Fibroblast of pulmonary artery (primary cell): ENCODE data around the gene ZNF778.
A peak's percentile ranks its signal among the peaks of the same experiment; 100 is the strongest.
"Not testable (repeated sequence)": the region's sequence is repeated elsewhere in the genome, so short reads cannot be mapped to it uniquely, and the experiment has no call there.

Source experiments
- DNase-seq: peaks from one replicate; pipeline ENCODE4 v3.0.0-alpha.2; 2010; ENCODE audit warnings: low read depth
- H3K4me3 ChIP-seq: replicated peaks from 2 replicates; pipeline ENCODE4 v1.5.1; 2011; ENCODE audit warnings: low read depth, mild to moderate bottlenecking, control low read depth, low read length, moderate library complexity
- CTCF ChIP-seq: IDR thresholded peaks from 2 replicates; pipeline ENCODE4 v1.5.1; 2011; ENCODE audit warnings: mild to moderate bottlenecking, control low read depth, low read length, inconsistent platforms; ENCODE audit errors: missing control alignments

The ZNF778 gene

GRCh38 chr16:89256651-89257254, 39.2 kb downstream of the ZNF778 start:
- peak; percentile 29 for DNase-seq
- peak overlapping the region; percentile 19 for H3K4me3 ChIP-seq
- TF ChIP-seq CTCF: no peak

GRCh38 chr16:89257281-89257731, 39.8 kb downstream of the ZNF778 start:
- DNase-seq: no peak
- peak overlapping the region; percentile 36 for H3K4me3 ChIP-seq
- TF ChIP-seq CTCF: no peak

- DNase-seq: no peak
- H3K4me3 ChIP-seq: peak overlapping the region; percentile 36
- TF ChIP-seq CTCF: no peak
These were observed 40.4 kb downstream of the ZNF778 start for GRCh38 chr16:89257757-89258465.

- DNase-seq, H3K4me3 ChIP-seq: not testable (repeated sequence)
These were observed 42.4 kb downstream of the ZNF778 start for GRCh38 chr16:89259901-89260300.

- H3K4me3 ChIP-seq: no peak overlapping the region
- DNase-seq: no peak
- TF ChIP-seq CTCF: no peak
These were observed 44.4 kb downstream of the ZNF778 start for GRCh38 chr16:89261691-89262563.

GRCh38 chr16:89264800-89265550, 47.5 kb downstream of the ZNF778 start:
- DNase-seq: no peak
- no peak for TF ChIP-seq CTCF
- H3K4me3 ChIP-seq: no peak overlapping the region
